ENCODE data around the gene GRIN2A.

The GRIN2A gene

DNA sequence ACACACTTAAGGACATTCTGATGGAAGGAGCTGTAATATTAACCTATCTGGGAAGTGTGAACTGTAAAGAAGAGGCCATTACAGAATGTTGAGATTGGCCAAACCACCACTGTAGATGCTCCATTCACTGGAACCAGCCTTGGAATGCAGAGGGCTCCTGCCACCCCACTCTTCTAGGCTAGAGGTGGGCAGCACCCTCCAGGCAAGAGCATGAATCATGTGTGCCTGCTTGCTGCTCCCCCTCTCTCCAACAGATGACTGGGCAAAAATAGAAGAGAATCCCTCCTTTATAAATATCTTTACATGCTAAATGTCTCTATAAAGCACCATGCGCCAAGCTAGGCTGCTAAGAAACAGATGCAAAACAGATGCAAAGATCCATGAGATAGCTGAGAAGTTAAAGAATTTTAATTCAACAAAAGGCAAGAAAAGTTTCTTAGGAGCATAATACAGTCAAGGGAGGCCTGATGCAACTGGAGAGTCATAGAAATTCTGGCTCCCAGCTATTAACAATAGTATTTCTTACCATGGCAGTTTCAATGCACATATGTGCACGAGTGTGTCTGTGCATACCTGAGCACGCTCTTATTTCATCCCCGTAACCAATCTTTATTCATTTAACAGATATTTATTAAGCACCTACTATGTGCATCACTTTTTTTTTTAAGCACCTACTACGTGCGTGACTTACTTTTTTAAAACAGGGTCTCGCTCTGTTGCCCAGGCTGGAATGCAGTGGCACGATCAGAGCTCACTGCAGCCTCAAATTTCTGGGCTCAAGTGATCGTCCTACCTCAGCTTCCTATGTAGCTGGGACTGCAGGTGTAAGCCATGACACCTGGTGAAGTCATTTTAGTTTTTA is 53.6 kb downstream of the GRIN2A start:
- no peak for DNase-seq

GRCh38 chr16:10126686-10127085 is 55.5 kb downstream of the GRIN2A start:
- DNase-seq: no peak

DNA sequence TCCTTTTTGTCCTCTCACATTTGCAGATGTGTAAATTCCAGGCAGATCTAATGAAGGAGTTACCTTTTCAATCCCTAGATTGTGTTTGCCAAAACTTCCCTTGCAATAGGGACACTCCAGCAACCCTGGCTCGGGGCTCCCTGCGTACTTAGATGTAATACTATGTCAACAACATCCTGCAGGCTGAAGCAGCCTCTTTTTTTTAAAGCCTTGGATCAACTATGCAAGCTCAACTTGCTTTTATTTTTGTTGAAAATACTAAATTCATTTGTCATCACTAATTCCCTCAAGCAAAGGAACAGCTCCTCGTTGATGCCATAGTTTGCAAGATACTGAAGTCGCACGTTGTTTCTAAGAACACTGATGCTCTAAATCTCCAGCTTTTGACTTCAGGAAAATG is 59.1 kb downstream of the GRIN2A start:
- DNase-seq: no peak

- DNase-seq: no peak
These were observed 59.7 kb downstream of the GRIN2A start for GRCh38 chr16:10122546-10122945.

DNA sequence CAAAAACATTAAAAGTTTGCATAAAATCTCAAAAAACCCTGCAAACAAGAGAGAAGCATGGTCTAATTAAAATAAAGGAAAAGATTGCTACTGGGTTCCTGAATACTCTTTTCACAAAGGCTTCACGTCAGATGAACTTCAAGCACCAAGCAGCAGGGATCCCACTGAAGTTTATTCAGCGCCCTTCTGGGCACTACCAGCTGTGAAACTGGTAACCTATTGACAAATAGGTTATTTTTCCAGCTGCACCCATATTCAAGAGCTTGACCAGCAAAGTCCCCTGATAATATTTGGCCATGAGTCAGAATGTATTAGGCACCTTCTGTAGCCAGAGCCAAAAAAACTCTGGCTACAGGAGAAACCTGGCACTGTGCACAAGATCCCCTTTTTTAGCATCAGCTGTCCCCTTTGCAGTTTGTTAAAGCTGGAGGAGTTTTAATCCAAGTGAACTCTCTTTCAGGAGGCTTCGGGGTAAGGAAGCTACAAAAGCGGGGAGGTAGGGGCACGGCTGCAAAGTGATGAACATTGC is 60.3 kb downstream of the GRIN2A start:
- no peak for DNase-seq

DNA sequence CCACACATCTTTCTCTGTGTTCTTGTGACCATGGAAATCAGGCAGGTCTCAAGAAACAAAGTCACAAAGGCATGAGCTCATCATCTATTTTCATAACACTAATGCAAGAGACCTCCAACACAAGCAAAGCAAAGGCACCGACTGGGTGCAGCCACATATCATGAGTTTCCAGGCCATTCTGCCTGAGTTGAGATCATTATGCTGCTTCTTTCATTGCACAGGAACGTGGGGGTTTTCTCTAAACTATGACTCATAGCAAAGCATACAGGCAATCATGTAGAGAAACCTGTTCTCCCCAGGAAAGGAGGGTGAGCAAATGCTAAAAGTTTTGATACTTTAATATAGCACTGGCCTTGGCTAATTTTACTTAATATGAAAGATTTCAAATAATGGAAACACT is 60.7 kb downstream of the GRIN2A start:
- DNase-seq: no peak

GRCh38 chr16:10120953-10121352 is 61.3 kb downstream of the GRIN2A start:
- no peak for DNase-seq

DNA sequence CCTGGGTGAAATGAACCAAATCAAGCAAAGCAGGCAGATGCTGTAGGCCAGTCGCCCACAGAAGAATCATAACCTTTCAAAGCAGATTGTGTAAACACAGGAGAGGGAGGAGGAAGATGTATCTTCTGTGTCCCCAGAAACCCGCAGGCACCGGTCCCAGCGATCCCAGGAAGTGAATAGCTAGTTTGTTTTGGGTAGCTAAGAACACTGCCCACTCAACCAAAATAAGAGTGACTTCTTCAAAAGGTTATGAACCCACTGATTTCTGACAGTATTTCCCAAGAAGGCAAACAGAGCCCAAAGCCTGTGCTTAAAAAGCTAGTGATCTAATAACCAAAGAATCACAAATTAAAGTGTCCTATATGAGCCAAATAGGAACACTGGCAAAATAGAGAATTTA is 67.8 kb downstream of the GRIN2A start:
- no peak for DNase-seq

GRCh38 chr16:10113248-10113647 is 69.0 kb downstream of the GRIN2A start:
- no peak for DNase-seq

DNA sequence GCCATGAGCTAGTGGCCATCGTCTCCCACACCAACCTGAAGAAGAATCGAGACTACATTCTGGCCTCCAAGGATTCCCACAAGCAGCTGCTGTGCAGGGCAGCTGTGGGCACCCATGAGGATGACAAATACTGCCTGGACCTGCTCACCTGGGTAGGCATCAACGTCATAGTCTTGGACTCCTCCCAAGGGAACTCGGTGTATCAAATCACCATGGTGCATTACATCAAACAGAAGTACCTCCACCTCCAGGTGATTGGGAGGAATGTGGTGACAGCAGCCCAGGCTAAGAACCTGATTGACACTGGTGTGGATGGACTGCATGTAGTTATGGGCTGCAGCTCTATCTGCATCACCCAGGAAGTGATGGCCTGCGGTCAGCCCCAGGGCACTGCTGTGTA is 70.2 kb downstream of the GRIN2A start:
- no peak for DNase-seq

DNA sequence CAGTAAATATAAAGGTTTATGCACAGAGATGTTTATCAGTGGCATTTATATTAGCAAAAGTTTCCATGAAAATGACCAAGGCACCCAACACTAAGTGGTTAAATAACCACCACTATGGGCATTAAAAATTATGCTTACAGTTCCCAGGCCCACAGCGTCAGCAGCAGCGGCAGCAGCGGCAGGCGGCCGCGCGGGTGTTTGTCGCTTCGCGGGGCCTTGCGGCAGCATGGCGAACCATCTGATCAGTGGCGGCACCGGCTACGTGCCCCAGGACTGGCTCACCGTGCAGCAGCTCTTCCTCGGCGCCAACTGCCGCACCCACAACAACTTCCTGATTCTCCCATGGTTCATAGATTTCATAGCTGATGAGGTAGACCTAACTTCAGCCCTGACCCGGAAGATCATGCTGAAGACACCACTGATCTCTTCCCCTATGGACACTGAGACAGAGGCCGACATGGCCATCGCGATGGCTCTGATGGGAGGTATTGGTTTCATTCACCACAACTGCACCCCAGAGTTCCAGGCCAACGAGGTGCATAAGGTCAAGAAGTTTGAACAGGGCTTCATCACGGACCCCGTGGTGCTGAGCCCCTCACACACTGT is 71.0 kb downstream of the GRIN2A start:
- DNase-seq: no peak

DNA sequence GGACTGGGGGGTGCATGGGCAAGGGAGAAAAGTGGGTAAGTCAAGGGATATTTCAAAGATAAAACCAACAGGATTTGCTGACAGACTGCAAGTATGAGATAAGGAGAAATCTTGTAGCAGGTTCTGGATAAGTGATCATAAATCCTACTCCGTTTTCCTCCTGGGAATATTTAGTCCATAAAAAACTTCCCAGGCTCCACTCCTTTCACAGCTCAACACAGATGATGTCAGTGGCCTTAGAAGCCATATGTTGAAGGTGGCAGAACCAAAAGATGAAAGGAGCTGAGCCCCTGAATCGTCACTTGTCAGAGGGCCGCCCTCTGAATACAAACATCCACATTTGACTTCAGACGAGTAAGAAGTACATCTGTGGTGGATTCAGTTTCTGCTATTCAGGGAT is 71.7 kb downstream of the GRIN2A start:
- no peak for DNase-seq

DNA sequence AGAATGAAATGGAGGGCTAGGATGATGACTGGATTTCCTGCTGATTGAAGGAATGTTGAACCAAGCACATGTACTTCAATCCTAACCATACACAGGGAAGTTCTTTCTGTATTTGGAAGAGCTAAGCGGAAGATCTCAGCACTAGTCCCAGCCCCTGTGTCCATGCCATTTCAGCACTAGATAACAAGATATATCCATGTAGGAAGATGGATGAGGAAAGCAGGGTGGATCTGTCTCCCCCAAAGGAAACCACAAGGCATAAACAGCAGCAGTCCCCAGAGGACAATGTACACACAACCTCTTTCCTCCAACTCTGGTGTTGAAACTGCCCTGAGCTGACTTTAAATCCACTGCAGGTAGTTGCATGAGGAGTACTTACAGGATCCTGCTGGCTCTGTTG is 75.1 kb downstream of the GRIN2A start:
- DNase-seq: no peak

- DNase-seq: no peak
These were observed 78.5 kb downstream of the GRIN2A start for GRCh38 chr16:10103700-10104099.

DNA sequence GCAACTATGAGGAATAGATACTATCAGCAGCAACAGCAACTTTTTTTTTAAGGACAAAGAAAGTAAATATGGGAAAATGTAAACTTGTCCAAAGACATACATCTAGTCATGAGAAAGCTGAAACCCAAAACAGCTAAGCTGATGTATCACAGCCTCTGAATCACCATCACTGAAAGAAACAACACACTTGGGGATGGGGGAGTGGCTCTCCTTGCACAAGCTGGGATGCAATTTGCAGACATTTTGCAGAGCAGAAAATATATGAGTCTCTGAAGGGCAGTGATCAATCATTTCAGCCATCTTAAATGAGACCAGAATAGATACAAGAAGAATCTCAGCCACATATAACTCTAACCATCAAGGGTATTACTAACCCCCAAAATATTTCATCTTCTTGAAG is 79.1 kb downstream of the GRIN2A start:
- DNase-seq: no peak

- no peak for DNase-seq
These were observed 81.4 kb downstream of the GRIN2A start for GRCh38 chr16:10100829-10101228.

DNA sequence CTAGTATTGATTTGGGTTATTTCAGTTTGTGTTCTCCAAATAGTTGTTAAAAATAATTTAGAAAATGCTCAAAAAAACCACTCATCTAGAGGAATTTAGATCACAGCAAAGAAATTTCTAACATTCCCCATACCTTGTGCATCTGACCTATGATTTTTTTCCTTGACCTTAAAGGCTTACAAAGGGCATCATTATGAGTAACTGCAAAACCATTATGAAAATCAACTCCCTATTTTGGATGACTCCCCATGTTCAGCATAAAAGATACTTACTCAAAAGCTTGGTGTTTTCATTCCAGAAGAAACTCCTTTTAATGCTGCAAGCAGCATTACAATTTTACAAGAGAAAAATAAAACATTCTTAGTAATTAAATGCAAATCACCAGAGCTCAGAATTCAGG is 83.2 kb downstream of the GRIN2A start:
- no peak for DNase-seq

DNA sequence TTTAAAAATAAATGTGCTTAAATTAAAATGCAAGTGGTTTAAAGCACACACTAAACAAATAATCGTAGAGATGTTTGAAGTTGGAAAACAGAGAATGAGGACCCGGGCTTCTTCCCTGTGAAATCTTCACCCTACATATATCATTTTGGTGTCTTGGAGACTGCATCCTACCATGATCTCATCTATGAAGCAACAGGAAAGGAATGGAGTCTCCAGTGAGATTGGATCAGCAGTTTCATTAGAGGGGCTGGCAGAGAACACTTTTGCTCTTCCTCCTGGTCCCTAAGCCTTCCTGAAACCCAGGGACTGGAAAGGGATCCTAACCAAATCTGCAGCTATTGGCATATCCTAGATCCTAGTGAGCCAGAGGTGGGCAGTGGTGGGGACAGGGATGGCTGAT is 85.0 kb downstream of the GRIN2A start:
- no peak for DNase-seq

GRCh38 chr16:10093576-10093975 is 88.7 kb downstream of the GRIN2A start:
- no peak for DNase-seq

DNA sequence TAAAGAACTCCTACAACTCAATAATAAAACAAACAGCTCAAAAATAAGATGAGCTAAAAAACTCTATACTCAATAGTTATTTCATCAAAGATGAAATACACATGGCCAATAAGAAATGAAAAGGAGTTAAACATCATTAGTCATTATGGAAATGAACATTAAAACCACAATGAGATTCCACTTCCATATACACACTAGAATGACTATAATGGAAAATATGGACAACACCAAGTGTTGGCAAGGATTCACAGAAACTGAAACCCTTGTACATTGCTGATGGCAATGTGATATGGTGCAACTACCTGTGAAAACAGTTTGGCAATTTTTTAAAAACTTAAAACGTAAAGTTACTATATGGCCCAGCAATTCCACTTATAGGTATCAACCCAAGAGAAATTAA is 91.4 kb downstream of the GRIN2A start:
- no peak for DNase-seq

DNA sequence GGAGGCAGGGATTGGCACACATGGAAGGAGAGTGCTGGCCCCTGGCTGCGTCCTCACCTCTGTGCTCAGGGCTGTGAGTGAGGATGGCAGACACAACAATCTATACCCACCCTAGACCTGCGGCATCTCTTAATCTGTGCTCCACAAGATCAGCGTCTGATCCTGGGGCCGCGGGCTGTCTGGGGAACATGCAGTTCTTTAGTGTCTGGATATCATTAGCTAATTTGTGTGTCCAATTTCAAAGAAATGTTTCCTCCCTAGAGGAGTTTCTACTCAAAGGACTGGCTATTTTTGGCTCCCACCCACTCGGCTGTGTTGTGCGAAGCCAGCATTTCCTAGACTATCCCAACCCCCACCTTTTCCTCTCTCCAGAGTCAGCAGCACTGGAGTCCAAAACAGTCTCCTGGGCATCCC is 93.8 kb downstream of the GRIN2A start:
- no peak for DNase-seq

GRCh38 chr16:10087151-10087550 is 95.1 kb downstream of the GRIN2A start:
- no peak for DNase-seq

GRCh38 chr16:10086620-10087019 is 95.6 kb downstream of the GRIN2A start:
- DNase-seq: no peak

DNA sequence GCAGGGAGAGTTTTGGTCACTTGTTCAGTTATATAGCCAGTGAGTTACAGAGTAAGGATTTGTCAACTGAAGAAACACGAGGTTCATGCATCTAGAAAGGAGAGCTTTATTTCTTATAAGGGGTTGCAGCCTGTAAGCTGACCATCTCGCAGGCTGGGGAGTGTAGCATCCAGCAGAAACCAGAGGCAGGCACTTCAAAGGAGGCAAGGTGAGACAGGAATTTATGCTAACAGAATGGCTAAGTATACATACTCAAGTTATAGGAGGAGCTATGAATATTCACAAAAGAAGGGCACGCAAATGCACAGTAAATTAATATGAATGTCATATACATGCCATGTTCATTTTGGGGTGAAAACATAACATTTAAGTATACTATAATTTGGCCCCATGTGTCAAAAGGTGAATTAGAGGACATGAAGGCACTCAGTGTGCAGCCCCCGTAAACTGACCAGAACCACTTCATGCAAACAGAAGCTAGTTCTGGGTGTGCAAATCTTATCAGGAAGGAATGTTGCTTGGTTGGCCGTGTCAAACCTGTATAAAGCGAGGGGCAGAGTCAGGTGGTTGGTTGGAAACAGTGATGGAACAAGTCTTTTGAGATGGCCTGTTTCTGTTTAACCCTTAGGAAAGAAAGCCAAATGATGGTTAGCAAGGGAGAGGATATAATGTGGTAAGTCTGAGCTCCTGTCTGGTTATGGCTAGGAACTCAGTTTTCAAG is 97.0 kb downstream of the GRIN2A start:
- DNase-seq: no peak

Data from HCEC 1CT (cell line).